HG03378 (cell line): Measurements from ENCODE around the gene TUB.

ENCODE experiments used
- ATAC-seq: cut with Tn5 transposase; IDR thresholded peaks from one replicate; pipeline ENCODE4 v1.9.1; 2021; ENCODE audit warnings: mild to moderate bottlenecking, moderate library complexity; ENCODE audit not compliant: unreplicated experiment

The TUB gene

GRCh38 chr11:8043756-8044155 lies 37.3 kb upstream of the TUB start:
- ATAC-seq: no peak

GRCh38 chr11:8045839-8046238 lies 35.2 kb upstream of the TUB start:
- ATAC-seq: no peak

- ATAC-seq: no peak
Observed at GRCh38 chr11:8047382-8047781, 33.6 kb upstream of the TUB start.

GRCh38 chr11:8049084-8049483 lies 31.9 kb upstream of the TUB start:
- no peak for ATAC-seq

- no peak for ATAC-seq
Observed at GRCh38 chr11:8055091-8055835, 25.7 kb upstream of the TUB start.

GRCh38 chr11:8055836-8056526 lies 25.0 kb upstream of the TUB start:
- no peak for ATAC-seq

- no peak for ATAC-seq
Observed at GRCh38 chr11:8056810-8057463, 24.1 kb upstream of the TUB start.

- no peak for ATAC-seq
Observed at GRCh38 chr11:8058216-8058615, 22.8 kb upstream of the TUB start.

- ATAC-seq: no peak
Observed at GRCh38 chr11:8059030-8059429, 22.0 kb upstream of the TUB start.

- ATAC-seq: no peak
Observed at GRCh38 chr11:8059571-8060011, 21.4 kb upstream of the TUB start.

GRCh38 chr11:8060146-8060719 lies 20.8 kb upstream of the TUB start:
- no peak for ATAC-seq

- ATAC-seq: no peak
Observed at GRCh38 chr11:8060801-8061554, 20.0 kb upstream of the TUB start.

GRCh38 chr11:8061555-8062428 lies 19.2 kb upstream of the TUB start:
- ATAC-seq: no peak

- ATAC-seq: no peak
Observed at GRCh38 chr11:8062781-8063257, 18.2 kb upstream of the TUB start.

GRCh38 chr11:8063324-8063723 lies 17.7 kb upstream of the TUB start:
- ATAC-seq: no peak

- ATAC-seq: no peak
Observed at GRCh38 chr11:8065031-8065430, 16.0 kb upstream of the TUB start.

- no peak for ATAC-seq
Observed at GRCh38 chr11:8066036-8066910, 14.7 kb upstream of the TUB start.

GRCh38 chr11:8066911-8067455 lies 14.0 kb upstream of the TUB start:
- no peak for ATAC-seq

- no peak for ATAC-seq
Observed at GRCh38 chr11:8067567-8067928, 13.5 kb upstream of the TUB start.
